ENCODE results near the gene RC3H2. TPM values are rescaled to one million over a fixed set of nuclear protein-coding genes. Genes with fewer than 3 reads are reported as not detected.

RC3H2 gene
- 10 to 100 TPM; 20.2 to 21.3 TPM for total RNA-seq

- DNase-seq = peak; percentile 99
- Mint-ChIP-seq H3K4me1 (ENCODE audit: low read depth) (peaks cover 18% of the 10 kb centered on the region), H3K36me3 (ENCODE audit: low read depth) (no peaks in the 10 kb centered on the region), H3K27ac (peak within 1 kb of the TSS; percentile 94), H3K9me3 (no peaks in the 10 kb centered on the region), H3K27me3 (ENCODE audit: low read depth) (no peaks in the 10 kb centered on the region), H3K4me3 (peak within 1 kb of the TSS; percentile 89)
- CTCF ChIA-PET = interaction anchor here (0.7 to 1.4 kb wide), 2 partner anchors 70 to 1713 kb away, joined by 3 read pairs; no protein-coding TSS in a partner anchor
- intact Hi-C loops (cut with micrococcal nuclease) = loop anchor here (1.0 to 5.0 kb wide), 9 partner anchors 8 to 437 kb away; partner anchors contain the start of genes PDCL, ZBTB26 and ZBTB6
These were observed at the start of gene RC3H2 for GRCh38 chr9:122904823-122905710. Gene RC3H2, minus strand, starts transcription at chr9:122905359. Its CDS starts 7,850 bp downstream, at chr9:122897509.

- CTCF ChIA-PET = no interaction called here
- Mint-ChIP-seq H3K27ac (no peak overlapping the region), H3K9me3 (no peaks in the 10 kb centered on the region), H3K4me3 (no peak overlapping the region), H3K27me3 (ENCODE audit: low read depth) (no peaks in the 10 kb centered on the region), H3K4me1 (ENCODE audit: low read depth) (peaks cover 19% of the 10 kb centered on the region), H3K36me3 (ENCODE audit: low read depth) (peaks cover 9% of the 10 kb centered on the region)
- intact Hi-C loops (cut with micrococcal nuclease) = no loop called here
- DNase-seq = no peak
These were observed 49.1 kb upstream of the RC3H2 start for GRCh38 chr9:122954253-122954691.

GRCh38 chr9:122951056-122951455 is 45.9 kb upstream of the RC3H2 start:
- H3K4me3 Mint-ChIP-seq = no peak overlapping the region
- DNase-seq = no peak
- H3K9me3 Mint-ChIP-seq = no peaks in the 10 kb centered on the region
- H3K36me3 Mint-ChIP-seq (ENCODE audit: low read depth) = peaks cover 6% of the 10 kb centered on the region
- H3K27me3 Mint-ChIP-seq (ENCODE audit: low read depth) = no peaks in the 10 kb centered on the region
- peaks cover 41% of the 10 kb centered on the region for H3K4me1 Mint-ChIP-seq (ENCODE audit: low read depth)
- H3K27ac Mint-ChIP-seq = no peak overlapping the region
- intact Hi-C loops (cut with micrococcal nuclease) = no loop called here
- CTCF ChIA-PET = no interaction called here

GRCh38 chr9:122950263-122950662 is 45.1 kb upstream of the RC3H2 start:
- Mint-ChIP-seq H3K9me3 (no peaks in the 10 kb centered on the region), H3K4me1 (ENCODE audit: low read depth) (peaks cover 46% of the 10 kb centered on the region), H3K27me3 (ENCODE audit: low read depth) (no peaks in the 10 kb centered on the region), H3K27ac (no peak overlapping the region), H3K36me3 (ENCODE audit: low read depth) (peaks cover 6% of the 10 kb centered on the region), H3K4me3 (no peak overlapping the region)
- no peak for DNase-seq
- CTCF ChIA-PET = no interaction called here
- intact Hi-C loops (cut with micrococcal nuclease) = no loop called here

- DNase-seq = no peak
- Mint-ChIP-seq H3K27me3 (ENCODE audit: low read depth) (no peaks in the 10 kb centered on the region), H3K9me3 (no peaks in the 10 kb centered on the region), H3K4me1 (ENCODE audit: low read depth) (peaks cover 45% of the 10 kb centered on the region), H3K4me3 (no peak overlapping the region), H3K36me3 (ENCODE audit: low read depth) (peaks cover 6% of the 10 kb centered on the region), H3K27ac (no peak overlapping the region)
- CTCF ChIA-PET = no interaction called here
- intact Hi-C loops (cut with micrococcal nuclease) = loop anchor here (2.0 kb wide), 1 partner anchor 389 kb away; no protein-coding TSS in a partner anchor
These were observed 44.5 kb upstream of the RC3H2 start for GRCh38 chr9:122949696-122950095.

- Mint-ChIP-seq H3K36me3 (ENCODE audit: low read depth) (peaks cover 7% of the 10 kb centered on the region), H3K27ac (peak overlapping the region; percentile 52), H3K27me3 (ENCODE audit: low read depth) (no peaks in the 10 kb centered on the region), H3K4me1 (ENCODE audit: low read depth) (peaks cover 45% of the 10 kb centered on the region), H3K9me3 (no peaks in the 10 kb centered on the region), H3K4me3 (no peak overlapping the region)
- intact Hi-C loops (cut with micrococcal nuclease) = loop anchor here (2.0 kb wide), 1 partner anchor 390 kb away; no protein-coding TSS in a partner anchor
- CTCF ChIA-PET = interaction anchor here (0.9 to 1.0 kb wide), 2 partner anchors 42 to 483 kb away, joined by 3 to 4 read pairs; no protein-coding TSS in a partner anchor
- DNase-seq = no peak
These were observed 43.2 kb upstream of the RC3H2 start for GRCh38 chr9:122948313-122948712.

GRCh38 chr9:122946461-122947005 is 41.4 kb upstream of the RC3H2 start:
- intact Hi-C loops (cut with micrococcal nuclease) = no loop called here
- Mint-ChIP-seq H3K4me1 (ENCODE audit: low read depth) (peaks cover 58% of the 10 kb centered on the region), H3K4me3 (no peak overlapping the region), H3K36me3 (ENCODE audit: low read depth) (peaks cover 9% of the 10 kb centered on the region), H3K27ac (no peak overlapping the region), H3K27me3 (ENCODE audit: low read depth) (no peaks in the 10 kb centered on the region), H3K9me3 (no peaks in the 10 kb centered on the region)
- CTCF ChIA-PET = no interaction called here
- no peak for DNase-seq

GRCh38 chr9:122944960-122945888 is 40.1 kb upstream of the RC3H2 start:
- Mint-ChIP-seq H3K4me3 (no peak overlapping the region), H3K27me3 (ENCODE audit: low read depth) (no peaks in the 10 kb centered on the region), H3K36me3 (ENCODE audit: low read depth) (peaks cover 10% of the 10 kb centered on the region), H3K4me1 (ENCODE audit: low read depth) (peaks cover 59% of the 10 kb centered on the region), H3K9me3 (no peaks in the 10 kb centered on the region), H3K27ac (no peak overlapping the region)
- no peak for DNase-seq
- CTCF ChIA-PET = interaction anchor here (0.6 to 0.9 kb wide), 2 partner anchors 21 to 46 kb away, joined by 4 read pairs; no protein-coding TSS in a partner anchor
- intact Hi-C loops (cut with micrococcal nuclease) = loop anchor here (5.0 kb wide), 2 partner anchors 47 to 377 kb away; no protein-coding TSS in a partner anchor

GRCh38 chr9:122941582-122942234 is 36.5 kb upstream of the RC3H2 start:
- CTCF ChIA-PET = interaction anchor here (0.9 kb wide), 1 partner anchor 10 kb away, joined by 4 read pairs; no protein-coding TSS in a partner anchor
- intact Hi-C loops (cut with micrococcal nuclease) = loop anchor here (2.0 to 5.0 kb wide), 3 partner anchors 51 to 381 kb away; partner anchors contain the start of gene STRBP
- no peaks in the 10 kb centered on the region for H3K27me3 Mint-ChIP-seq (ENCODE audit: low read depth)
- H3K4me1 Mint-ChIP-seq (ENCODE audit: low read depth) = peaks cover 40% of the 10 kb centered on the region
- peak overlapping the region; percentile 83 for H3K27ac Mint-ChIP-seq
- no peak for DNase-seq
- H3K9me3 Mint-ChIP-seq = no peaks in the 10 kb centered on the region
- H3K36me3 Mint-ChIP-seq (ENCODE audit: low read depth) = peaks cover 11% of the 10 kb centered on the region
- peak overlapping the region; percentile 96 for H3K4me3 Mint-ChIP-seq

GRCh38 chr9:122940749-122941581 is 35.8 kb upstream of the RC3H2 start, which contains the start of gene RABGAP1:
Gene RABGAP1, plus strand, starts transcription at chr9:122941020. Its CDS starts 16,040 bp downstream, at chr9:122957060.
- peak; percentile 99 for DNase-seq
- intact Hi-C loops (cut with micrococcal nuclease) = loop anchor here (1.0 to 5.0 kb wide), 7 partner anchors 10 to 381 kb away; partner anchors contain the start of genes PDCL, RC3H2, STRBP and ZBTB26
- CTCF ChIA-PET = interaction anchor here (1.0 to 1.6 kb wide), 3 partner anchors 12 to 1596 kb away, joined by 4 read pairs; no protein-coding TSS in a partner anchor
- Mint-ChIP-seq H3K36me3 (ENCODE audit: low read depth) (peaks cover 14% of the 10 kb centered on the region), H3K27ac (peak within 1 kb of the TSS; percentile 83), H3K4me3 (peak within 1 kb of the TSS; percentile 96), H3K27me3 (ENCODE audit: low read depth) (no peaks in the 10 kb centered on the region), H3K4me1 (ENCODE audit: low read depth) (peaks cover 38% of the 10 kb centered on the region), H3K9me3 (no peaks in the 10 kb centered on the region)

Measured in activated naive CD4-positive, alpha-beta T cell treated with anti-CD3 and anti-CD28 coated beads for 36 hours (primary cell).